BLaER1 (cell line): ENCODE results near the gene CCDC178.

Experiments used
- H3K27ac ChIP-seq: shearing (Covaris generic); formaldehyde crosslinking; 2 replicates; pipeline ENCODE4 v1.8.1; 2022
- H3K27me3 ChIP-seq: shearing (Covaris generic); formaldehyde crosslinking; 2 replicates; pipeline ENCODE4 v1.8.1; 2022
- H3K36me3 ChIP-seq: shearing (Covaris generic); formaldehyde crosslinking; 2 replicates; pipeline ENCODE4 v1.8.1; 2022
- H3K4me1 ChIP-seq: shearing (Covaris generic); formaldehyde crosslinking; 2 replicates; pipeline ENCODE4 v1.8.1; 2022
- H3K4me2 ChIP-seq: shearing (Covaris generic); formaldehyde crosslinking; 2 replicates; pipeline ENCODE4 v1.8.1; 2022
- H3K4me3 ChIP-seq: shearing (Covaris generic); formaldehyde crosslinking; 2 replicates; pipeline ENCODE4 v1.8.1; 2022
- H3K9ac ChIP-seq: shearing (Covaris generic); formaldehyde crosslinking; 2 replicates; pipeline ENCODE4 v1.8.1; 2022
- H3K9me3 ChIP-seq: shearing (Covaris generic); formaldehyde crosslinking; 2 replicates; pipeline ENCODE4 v1.8.1; 2022
- H4K20me1 ChIP-seq: shearing (Covaris generic); formaldehyde crosslinking; 2 replicates; pipeline ENCODE4 v1.8.1; 2022
- Cebpa-rat ChIP-seq: shearing (Covaris generic); IDR thresholded peaks from 2 replicates; pipeline ENCODE4 v1.8.1; 2022

The CCDC178 gene

GRCh38 chr18:33307520-33307919 lies 133.0 kb downstream of the CCDC178 start:
- no peaks in the 10 kb centered on the region for H3K4me1 ChIP-seq
- H3K27me3 ChIP-seq = no peaks in the 10 kb centered on the region
- H3K9ac ChIP-seq = no peak overlapping the region
- TF ChIP-seq Cebpa-rat = no peak
- no peak overlapping the region for H3K4me3 ChIP-seq
- H4K20me1 ChIP-seq = no peaks in the 10 kb centered on the region
- peaks cover 9% of the 10 kb centered on the region; the same call in 1 of the 2 replicates for H3K9me3 ChIP-seq
- H3K36me3 ChIP-seq = no peaks in the 10 kb centered on the region
- no peak overlapping the region for H3K27ac ChIP-seq
- no peak overlapping the region for H3K4me2 ChIP-seq

GRCh38 chr18:33304277-33304676 lies 136.2 kb downstream of the CCDC178 start:
- Histone ChIP-seq H3K4me2 (no peak overlapping the region), H3K4me3 (no peak overlapping the region), H3K36me3 (no peaks in the 10 kb centered on the region), H3K4me1 (no peaks in the 10 kb centered on the region), H3K9ac (no peak overlapping the region), H3K9me3 (peaks cover 9% of the 10 kb centered on the region; the same call in 1 of the 2 replicates), H4K20me1 (no peaks in the 10 kb centered on the region), H3K27me3 (no peaks in the 10 kb centered on the region), H3K27ac (no peak overlapping the region)
- TF ChIP-seq Cebpa-rat = no peak

DNA sequence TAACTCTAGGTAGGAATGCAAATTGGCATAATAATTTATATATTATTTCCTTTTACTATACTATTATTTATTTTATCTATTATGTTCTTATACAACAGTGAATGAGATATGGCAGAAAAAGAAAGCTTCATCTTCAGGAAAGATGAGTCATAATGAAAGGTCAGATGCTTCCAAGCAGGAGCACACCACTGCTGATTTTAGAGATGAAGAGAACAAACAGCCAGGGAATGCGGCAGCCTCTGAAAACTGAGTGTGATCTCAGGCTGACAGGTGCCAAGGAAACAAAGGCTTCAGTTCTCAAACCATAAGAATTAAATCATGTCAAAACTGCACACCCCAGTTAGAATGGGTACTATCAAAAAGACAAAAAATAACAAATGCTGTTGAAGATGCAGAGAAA lies 149.0 kb downstream of the CCDC178 start:
- Histone ChIP-seq H3K4me2 (no peak overlapping the region), H3K4me1 (no peaks in the 10 kb centered on the region), H4K20me1 (no peaks in the 10 kb centered on the region), H3K4me3 (no peak overlapping the region), H3K36me3 (no peaks in the 10 kb centered on the region), H3K27me3 (no peaks in the 10 kb centered on the region), H3K9ac (no peak overlapping the region), H3K27ac (no peak overlapping the region), H3K9me3 (no peaks in the 10 kb centered on the region)
- TF ChIP-seq Cebpa-rat = no peak

DNA sequence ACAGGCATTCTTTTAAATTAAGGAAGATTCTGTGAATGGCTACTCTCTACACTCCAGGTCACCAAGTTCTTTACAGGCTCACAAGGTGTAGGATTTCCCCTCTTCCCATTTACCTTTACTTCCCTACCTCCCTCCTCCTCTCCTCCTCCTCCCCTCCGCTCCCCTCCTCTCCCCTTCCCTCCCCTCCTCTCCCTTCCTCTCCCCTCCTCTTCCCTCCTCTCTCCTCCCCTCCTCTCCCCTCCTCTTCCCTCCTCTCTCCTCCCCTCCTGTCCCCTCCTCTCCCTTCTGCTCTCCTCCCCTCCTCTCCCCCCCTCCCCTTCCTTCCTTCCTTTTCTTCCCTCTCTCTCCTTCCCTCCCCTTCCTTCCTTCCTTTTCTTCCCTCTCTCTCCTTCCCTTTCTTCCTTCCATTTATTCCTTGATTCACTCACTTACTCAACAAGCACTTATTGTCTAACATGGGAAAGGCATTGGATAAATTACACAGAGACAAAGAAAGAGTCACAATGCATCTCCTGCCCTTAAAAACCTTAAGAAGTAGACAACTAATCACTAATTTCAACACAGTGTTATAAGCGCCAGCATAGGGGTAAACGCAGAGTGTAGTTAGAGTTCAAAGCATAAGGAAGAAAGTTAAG lies 152.3 kb downstream of the CCDC178 start:
- no peak overlapping the region for H3K9ac ChIP-seq
- no peak overlapping the region for H3K4me2 ChIP-seq
- no peaks in the 10 kb centered on the region for H3K36me3 ChIP-seq
- H3K27me3 ChIP-seq = no peaks in the 10 kb centered on the region
- H3K9me3 ChIP-seq = no peaks in the 10 kb centered on the region
- no peaks in the 10 kb centered on the region for H3K4me1 ChIP-seq
- no peak overlapping the region for H3K27ac ChIP-seq
- no peak overlapping the region for H3K4me3 ChIP-seq
- no peaks in the 10 kb centered on the region for H4K20me1 ChIP-seq
- no peak for TF ChIP-seq Cebpa-rat

GRCh38 chr18:33282709-33283333 lies 157.7 kb downstream of the CCDC178 start:
- H3K9ac ChIP-seq = no peak overlapping the region
- H3K27ac ChIP-seq = no peak overlapping the region
- H3K36me3 ChIP-seq = no peaks in the 10 kb centered on the region
- no peaks in the 10 kb centered on the region for H3K9me3 ChIP-seq
- H3K27me3 ChIP-seq = no peaks in the 10 kb centered on the region
- H3K4me3 ChIP-seq = no peak overlapping the region
- TF ChIP-seq Cebpa-rat = no peak
- H3K4me1 ChIP-seq = no peaks in the 10 kb centered on the region
- no peak overlapping the region for H3K4me2 ChIP-seq
- H4K20me1 ChIP-seq = no peaks in the 10 kb centered on the region

DNA sequence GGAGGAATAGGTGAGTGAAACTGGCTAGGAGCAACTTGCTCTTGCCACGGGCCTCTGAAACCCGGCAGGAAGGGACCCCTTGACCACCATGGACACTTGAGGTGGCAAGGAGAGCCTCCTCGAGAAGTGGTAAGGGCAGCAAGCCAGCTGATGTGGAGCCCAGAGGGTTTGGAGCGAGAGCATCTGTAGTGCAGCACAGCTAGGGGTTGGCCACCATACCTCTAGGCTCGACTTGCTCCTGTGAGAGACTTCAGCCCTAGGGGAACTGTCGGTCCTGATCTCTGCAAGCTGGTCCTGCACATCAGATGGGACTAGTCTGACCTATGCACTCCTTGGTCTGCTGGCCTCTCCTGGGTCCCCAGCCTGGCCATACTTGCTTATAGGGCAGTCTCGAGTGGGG lies 158.4 kb downstream of the CCDC178 start:
- Histone ChIP-seq H3K9me3 (no peaks in the 10 kb centered on the region), H3K4me3 (no peak overlapping the region), H4K20me1 (no peaks in the 10 kb centered on the region), H3K4me2 (no peak overlapping the region), H3K9ac (no peak overlapping the region), H3K27me3 (no peaks in the 10 kb centered on the region), H3K36me3 (no peaks in the 10 kb centered on the region), H3K27ac (no peak overlapping the region), H3K4me1 (no peaks in the 10 kb centered on the region)
- no peak for TF ChIP-seq Cebpa-rat

- H3K36me3 ChIP-seq = no peaks in the 10 kb centered on the region
- H3K9me3 ChIP-seq = no peaks in the 10 kb centered on the region
- no peak overlapping the region for H3K4me3 ChIP-seq
- H3K27me3 ChIP-seq = no peaks in the 10 kb centered on the region
- no peak overlapping the region for H3K9ac ChIP-seq
- no peak overlapping the region for H3K4me2 ChIP-seq
- TF ChIP-seq Cebpa-rat = no peak
- no peaks in the 10 kb centered on the region for H4K20me1 ChIP-seq
- H3K27ac ChIP-seq = no peak overlapping the region
- no peaks in the 10 kb centered on the region for H3K4me1 ChIP-seq
These were observed 163.1 kb downstream of the CCDC178 start for GRCh38 chr18:33277431-33277830.

- no peak overlapping the region for H3K4me3 ChIP-seq
- no peak for TF ChIP-seq Cebpa-rat
- no peak overlapping the region for H3K9ac ChIP-seq
- no peaks in the 10 kb centered on the region for H3K9me3 ChIP-seq
- H3K4me1 ChIP-seq = no peaks in the 10 kb centered on the region
- H3K27ac ChIP-seq = no peak overlapping the region
- no peaks in the 10 kb centered on the region for H3K27me3 ChIP-seq
- H3K4me2 ChIP-seq = no peak overlapping the region
- no peaks in the 10 kb centered on the region for H3K36me3 ChIP-seq
- no peaks in the 10 kb centered on the region for H4K20me1 ChIP-seq
These were observed 164.7 kb downstream of the CCDC178 start for GRCh38 chr18:33275843-33276242.

DNA sequence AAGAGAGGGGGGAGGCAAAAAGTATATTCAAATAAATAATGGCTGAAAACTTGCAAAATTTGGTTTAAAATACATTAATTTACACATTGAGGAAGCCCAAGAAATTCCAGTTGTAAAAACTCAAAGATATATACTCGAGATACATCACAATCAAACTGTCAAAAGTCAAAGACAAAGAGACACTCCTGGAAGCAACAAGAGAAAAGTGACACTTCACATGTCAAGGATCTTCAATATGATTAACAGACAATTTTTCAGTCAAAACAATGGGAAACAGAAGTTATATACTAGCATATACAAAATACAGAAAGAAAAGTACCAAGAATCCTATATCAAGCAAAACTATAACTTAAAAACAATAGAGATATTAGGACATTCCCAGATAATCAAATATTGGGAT lies 170.2 kb downstream of the CCDC178 start:
- Histone ChIP-seq H3K4me1 (no peaks in the 10 kb centered on the region), H4K20me1 (no peaks in the 10 kb centered on the region), H3K9me3 (no peaks in the 10 kb centered on the region), H3K9ac (no peak overlapping the region), H3K27ac (no peak overlapping the region), H3K27me3 (no peaks in the 10 kb centered on the region), H3K36me3 (no peaks in the 10 kb centered on the region), H3K4me2 (no peak overlapping the region), H3K4me3 (no peak overlapping the region)
- TF ChIP-seq Cebpa-rat = no peak

DNA sequence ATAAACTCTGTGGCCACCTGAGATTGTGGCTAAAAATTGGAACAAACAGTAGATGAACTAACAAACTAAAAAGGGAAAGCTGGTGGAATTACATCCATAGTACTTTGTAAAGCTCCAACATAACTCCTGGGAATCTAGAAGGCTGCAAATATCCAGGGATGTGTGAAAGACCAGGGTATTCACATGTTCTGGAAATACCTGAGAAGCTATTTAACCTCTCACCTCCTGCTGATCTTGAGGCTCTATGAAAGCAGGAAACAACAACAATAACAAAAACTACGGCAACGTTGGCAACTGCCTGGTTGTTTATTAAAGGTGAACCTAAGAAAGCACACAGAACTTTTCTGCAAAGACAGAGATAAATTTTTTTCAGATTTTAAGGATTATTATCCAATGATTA lies 171.3 kb downstream of the CCDC178 start:
- H3K4me3 ChIP-seq = no peak overlapping the region
- H3K9me3 ChIP-seq = no peaks in the 10 kb centered on the region
- no peak overlapping the region for H3K27ac ChIP-seq
- no peaks in the 10 kb centered on the region for H3K36me3 ChIP-seq
- H3K9ac ChIP-seq = no peak overlapping the region
- no peaks in the 10 kb centered on the region for H3K27me3 ChIP-seq
- H3K4me1 ChIP-seq = no peaks in the 10 kb centered on the region
- no peak for TF ChIP-seq Cebpa-rat
- no peak overlapping the region for H3K4me2 ChIP-seq
- no peaks in the 10 kb centered on the region for H4K20me1 ChIP-seq
